Ovary (tissue), 3 donors: ENCODE data around the gene SFTA2.

ENCODE experiments used
- EP300 ChIP-seq: sonication (generic); formaldehyde crosslinking; IDR thresholded peaks from one replicate; pipeline ENCODE4 v1.6.1; 2017; ENCODE audit warnings: antibody characterized with exemption
- POLR2A ChIP-seq: fragments of 450-650 bp; IDR thresholded peaks from one replicate; pipeline ENCODE4 v1.6.1; 2017; ENCODE audit warnings: antibody characterized with exemption, mild to moderate bottlenecking, moderate library complexity
- TF ChIP-seq, protein P1 (sequence below), 3 donors: fragments of 450-650 bp in 2 of 3; fragments of 200-600 bp in 1 of 3; IDR thresholded peaks; one replicate each; pipeline versions ENCODE4 v1.5.1 to v1.8.0; 2016 to 2022; ENCODE audit warnings: antibody characterized with exemption in 3 of 3, mild to moderate bottlenecking in 1 of 3
- donor health status: DM: no; HTN: no; CAD: no.

GRCh38 chr6:30939473-30939872, 7.5 kb upstream of the SFTA2 start:
- TF ChIP-seq, protein P1, sequence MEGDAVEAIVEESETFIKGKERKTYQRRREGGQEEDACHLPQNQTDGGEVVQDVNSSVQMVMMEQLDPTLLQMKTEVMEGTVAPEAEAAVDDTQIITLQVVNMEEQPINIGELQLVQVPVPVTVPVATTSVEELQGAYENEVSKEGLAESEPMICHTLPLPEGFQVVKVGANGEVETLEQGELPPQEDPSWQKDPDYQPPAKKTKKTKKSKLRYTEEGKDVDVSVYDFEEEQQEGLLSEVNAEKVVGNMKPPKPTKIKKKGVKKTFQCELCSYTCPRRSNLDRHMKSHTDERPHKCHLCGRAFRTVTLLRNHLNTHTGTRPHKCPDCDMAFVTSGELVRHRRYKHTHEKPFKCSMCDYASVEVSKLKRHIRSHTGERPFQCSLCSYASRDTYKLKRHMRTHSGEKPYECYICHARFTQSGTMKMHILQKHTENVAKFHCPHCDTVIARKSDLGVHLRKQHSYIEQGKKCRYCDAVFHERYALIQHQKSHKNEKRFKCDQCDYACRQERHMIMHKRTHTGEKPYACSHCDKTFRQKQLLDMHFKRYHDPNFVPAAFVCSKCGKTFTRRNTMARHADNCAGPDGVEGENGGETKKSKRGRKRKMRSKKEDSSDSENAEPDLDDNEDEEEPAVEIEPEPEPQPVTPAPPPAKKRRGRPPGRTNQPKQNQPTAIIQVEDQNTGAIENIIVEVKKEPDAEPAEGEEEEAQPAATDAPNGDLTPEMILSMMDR (IDR thresholded peaks at IDR 0.05) = no peak
- TF ChIP-seq POLR2A = no peak
- no peak for TF ChIP-seq EP300
